ENCODE results near the gene ZFX. TPM values are rescaled to one million over a fixed set of nuclear protein-coding genes. Genes with fewer than 3 reads are reported as not detected.
A peak's percentile ranks its signal among the peaks of the same experiment; 100 is the strongest.

The ZFX gene
- total RNA-seq, 1 experiment from 2014 or later = 63.9 TPM

DNA sequence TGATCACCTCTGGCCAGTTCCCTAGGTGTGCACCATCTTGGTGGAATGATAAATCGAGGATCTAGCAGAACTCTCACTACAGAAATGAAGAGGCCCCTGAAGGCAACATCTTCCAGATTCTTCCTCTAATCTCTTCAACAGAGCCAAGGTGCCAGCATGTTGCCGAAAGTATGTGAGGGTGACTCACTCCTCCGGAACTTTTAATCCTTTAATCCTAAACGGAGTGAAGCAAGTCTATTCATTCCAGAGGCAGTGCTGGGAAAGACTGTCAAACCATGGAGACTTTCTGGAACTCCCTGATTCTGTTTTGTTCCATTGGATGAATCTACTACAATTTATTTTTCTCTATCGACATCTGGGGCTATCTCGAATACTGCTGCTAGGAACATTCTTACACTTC, 95.7 kb downstream of the ZFX start:
- Histone ChIP-seq H3K4me1 (ENCODE audit: insufficient read depth, low read length, poor library complexity, severe bottlenecking) (peaks cover 36% of the 10 kb centered on the region), H3K9me3 (ENCODE audit: low read depth, low read length, poor library complexity, severe bottlenecking) (no peaks in the 10 kb centered on the region), H3K4me3 (ENCODE audit: low read depth, low read length, poor library complexity, severe bottlenecking) (no peak overlapping the region), H3K27ac (ENCODE audit: low read depth, low read length, poor library complexity, severe bottlenecking) (no peak overlapping the region), H3K36me3 (ENCODE audit: insufficient read depth, low read length, poor library complexity, severe bottlenecking) (no peaks in the 10 kb centered on the region), H3K27me3 (replicated peaks; ENCODE audit: insufficient read depth, low read depth, low read length, poor library complexity) (no peaks in the 10 kb centered on the region)
- ChIA-PET POLR2A (ENCODE audit: low non-redundant PET) (no interaction called here), CTCF (no interaction called here)
- TF ChIP-seq EZH2 (IDR thresholded peaks at IDR 0.05; ENCODE audit: borderline replicate concordance, low read depth, low read length, poor library complexity, severe bottlenecking) = no peak
- TF ChIP-seq, protein P1, sequence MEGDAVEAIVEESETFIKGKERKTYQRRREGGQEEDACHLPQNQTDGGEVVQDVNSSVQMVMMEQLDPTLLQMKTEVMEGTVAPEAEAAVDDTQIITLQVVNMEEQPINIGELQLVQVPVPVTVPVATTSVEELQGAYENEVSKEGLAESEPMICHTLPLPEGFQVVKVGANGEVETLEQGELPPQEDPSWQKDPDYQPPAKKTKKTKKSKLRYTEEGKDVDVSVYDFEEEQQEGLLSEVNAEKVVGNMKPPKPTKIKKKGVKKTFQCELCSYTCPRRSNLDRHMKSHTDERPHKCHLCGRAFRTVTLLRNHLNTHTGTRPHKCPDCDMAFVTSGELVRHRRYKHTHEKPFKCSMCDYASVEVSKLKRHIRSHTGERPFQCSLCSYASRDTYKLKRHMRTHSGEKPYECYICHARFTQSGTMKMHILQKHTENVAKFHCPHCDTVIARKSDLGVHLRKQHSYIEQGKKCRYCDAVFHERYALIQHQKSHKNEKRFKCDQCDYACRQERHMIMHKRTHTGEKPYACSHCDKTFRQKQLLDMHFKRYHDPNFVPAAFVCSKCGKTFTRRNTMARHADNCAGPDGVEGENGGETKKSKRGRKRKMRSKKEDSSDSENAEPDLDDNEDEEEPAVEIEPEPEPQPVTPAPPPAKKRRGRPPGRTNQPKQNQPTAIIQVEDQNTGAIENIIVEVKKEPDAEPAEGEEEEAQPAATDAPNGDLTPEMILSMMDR (conservative IDR thresholded peaks at IDR 0.05; ENCODE audit: low read depth, low read length) = no peak
- BruUV-seq (replicated peaks) = no TSS peak
- DNase-seq (ENCODE audit: low spot score) = peak; percentile 89
- intact Hi-C loops (cut with micrococcal nuclease; ENCODE audit: unreplicated experiment) = no loop called here

DNA sequence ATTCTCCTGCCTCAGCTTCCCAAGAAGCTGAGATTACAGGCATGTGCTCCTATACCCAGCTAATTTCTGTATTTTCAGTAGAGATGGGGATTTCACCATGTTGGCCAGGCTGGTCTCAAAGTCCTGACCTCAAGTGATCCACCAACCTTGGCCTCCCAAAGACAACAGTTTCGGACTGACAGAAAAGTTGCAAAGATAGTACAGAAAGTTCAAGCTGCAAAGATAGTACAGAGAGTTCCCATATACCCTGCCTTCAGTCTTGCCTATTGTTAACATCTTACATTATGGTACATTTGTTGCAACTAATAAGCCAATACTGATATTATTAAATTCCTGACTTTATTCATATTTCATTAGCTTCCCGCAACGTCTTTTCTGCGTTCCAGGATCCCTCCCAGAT, 98.5 kb downstream of the ZFX start:
- BruUV-seq (replicated peaks) = no TSS peak
- Histone ChIP-seq H3K9me3 (ENCODE audit: low read depth, low read length, poor library complexity, severe bottlenecking) (no peaks in the 10 kb centered on the region), H3K4me1 (ENCODE audit: insufficient read depth, low read length, poor library complexity, severe bottlenecking) (peaks cover 33% of the 10 kb centered on the region), H3K27ac (ENCODE audit: low read depth, low read length, poor library complexity, severe bottlenecking) (no peak overlapping the region), H3K36me3 (ENCODE audit: insufficient read depth, low read length, poor library complexity, severe bottlenecking) (no peaks in the 10 kb centered on the region), H3K4me3 (ENCODE audit: low read depth, low read length, poor library complexity, severe bottlenecking) (no peak overlapping the region), H3K27me3 (replicated peaks; ENCODE audit: insufficient read depth, low read depth, low read length, poor library complexity) (peaks cover 9% of the 10 kb centered on the region)
- TF ChIP-seq EZH2 (IDR thresholded peaks at IDR 0.05; ENCODE audit: borderline replicate concordance, low read depth, low read length, poor library complexity, severe bottlenecking) = no peak
- TF ChIP-seq, protein P1 (conservative IDR thresholded peaks at IDR 0.05; ENCODE audit: low read depth, low read length) = no peak
- DNase-seq (ENCODE audit: low spot score) = no peak
- CTCF ChIA-PET = no interaction called here
- POLR2A ChIA-PET (ENCODE audit: low non-redundant PET) = no interaction called here
- intact Hi-C loops (cut with micrococcal nuclease; ENCODE audit: unreplicated experiment) = no loop called here

DNA sequence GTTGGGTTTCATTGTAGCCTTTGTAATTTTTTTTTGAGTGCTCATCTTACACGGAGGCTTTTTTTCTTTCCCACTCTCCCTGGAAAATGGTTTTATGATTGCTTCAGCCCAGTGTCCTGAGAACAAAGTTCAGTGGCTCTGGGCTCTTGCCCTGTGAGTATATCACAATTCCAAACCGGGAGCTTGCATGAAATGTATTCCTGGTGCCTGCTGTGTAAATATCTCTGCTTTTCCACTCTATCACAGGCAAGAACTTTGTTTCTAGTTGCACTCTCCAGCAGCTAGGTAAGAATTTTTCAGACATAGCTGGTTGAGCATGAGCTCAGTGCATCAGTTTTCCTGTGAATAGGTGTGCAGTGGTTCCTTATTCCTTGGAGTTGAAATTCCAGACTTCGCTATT, 103.5 kb downstream of the ZFX start:
- intact Hi-C loops (cut with micrococcal nuclease; ENCODE audit: unreplicated experiment) = no loop called here

More for the DNA sequence above, 103.5 kb downstream of the ZFX start:
- no peak overlapping the region for H3K4me3 ChIP-seq (ENCODE audit: low read depth, low read length, poor library complexity, severe bottlenecking)
- H3K9me3 ChIP-seq (ENCODE audit: low read depth, low read length, poor library complexity, severe bottlenecking) = no peaks in the 10 kb centered on the region
- peaks cover 14% of the 10 kb centered on the region for H3K27me3 ChIP-seq (replicated peaks; ENCODE audit: insufficient read depth, low read depth, low read length, poor library complexity)
- BruUV-seq (replicated peaks) = no TSS peak
- POLR2A ChIA-PET (ENCODE audit: low non-redundant PET) = no interaction called here
- TF ChIP-seq, protein P1 (conservative IDR thresholded peaks at IDR 0.05; ENCODE audit: low read depth, low read length) = no peak
- TF ChIP-seq EZH2 (IDR thresholded peaks at IDR 0.05; ENCODE audit: borderline replicate concordance, low read depth, low read length, poor library complexity, severe bottlenecking) = no peak
- CTCF ChIA-PET = no interaction called here
- H3K4me1 ChIP-seq (ENCODE audit: insufficient read depth, low read length, poor library complexity, severe bottlenecking) = no peaks in the 10 kb centered on the region
- no peak for DNase-seq (ENCODE audit: low spot score)
- H3K36me3 ChIP-seq (ENCODE audit: insufficient read depth, low read length, poor library complexity, severe bottlenecking) = no peaks in the 10 kb centered on the region
- H3K27ac ChIP-seq (ENCODE audit: low read depth, low read length, poor library complexity, severe bottlenecking) = no peak overlapping the region
